Pancreas (tissue), 10 donors: Measurements from ENCODE around the gene TMEM271. TPM values are rescaled to one million over a fixed set of nuclear protein-coding genes. Genes with fewer than 3 reads are reported as not detected.
A peak's percentile ranks its signal among the peaks of the same experiment; 100 is the strongest.

Experiments used
- ATAC-seq, 4 donors: fragments of 200-7000 bp; cut with Tn5 transposase; one replicate each; pipeline versions ENCODE4 v1.8.0 to v1.9.1; 2020; ENCODE audit warnings: mild to moderate bottlenecking in 4 of 4, moderate library complexity in 4 of 4
- DNase-seq, 6 donors: peaks; one replicate each; pipeline ENCODE4 v3.0.0-alpha.2; 2020
- FAIRE-seq: peaks from 2 replicates; lab custom pipeline; 2012; peaks lifted over from hg19 to GRCh38; lab: Jason Lieb, UNC
- H3K27ac ChIP-seq, 4 donors: fragments of 200-600 bp; sonication (generic); 1 replicate in 3 of 4; 2 replicates in 1 of 4; pipeline versions ENCODE4 v1.5.0 to v1.8.0; 2020
- H3K27me3 ChIP-seq, 4 donors: fragments of 200-600 bp; one replicate each; pipeline ENCODE4 v1.8.0; 2021
- H3K36me3 ChIP-seq, 3 donors: fragments of 200-600 bp; sonication (generic) in 1 of 3; one replicate each; pipeline versions ENCODE4 v1.5.0 to v1.8.0; 2020 to 2021
- H3K4me1 ChIP-seq, 3 donors: fragments of 200-600 bp; one replicate each; pipeline ENCODE4 v1.8.0; 2021
- H3K4me3 ChIP-seq, 4 donors: fragments of 200-600 bp; sonication (generic) in 2 of 4; one replicate each; pipeline versions ENCODE4 v1.5.0 to v1.8.0; 2020 to 2021
- H3K9me3 ChIP-seq, 4 donors: fragments of 200-600 bp; one replicate each; pipeline ENCODE4 v1.8.0; 2021
- CTCF ChIP-seq, 4 donors: fragments of 200-600 bp; sonication (generic) in 3 of 4; IDR thresholded peaks; one replicate each; pipeline versions ENCODE4 v1.5.0 to v1.8.0; 2021; ENCODE audit warnings: antibody characterized with exemption in 4 of 4
- WGBS, 2 donors: extraction: QIAGEN DNeasy Blood & Tissue Kit; methylation state at CpG; one replicate each; pipeline ENCODE4 v1.1.7; 2013; 5-methylcytosine and 5-hydroxymethylcytosine counted together
- intact Hi-C, 3 donors: fragments of 100-400 bp; cut with DNase I; formaldehyde crosslinking; loops; one replicate each; pipeline versions ENCODE4 v1.11.1 to v1.14.2; 2022
- polyA plus RNA-seq, 2 donors: library from polyadenylated mRNA; stranded (reverse); fragments of 200-250 nt; gene quantifications; one replicate each; pipeline ENCODE4 v1.2.3, GENCODE V29; 2013
- total RNA-seq, 6 donors: library from RNA; stranded (reverse); fragmentation: NEBNext Ultra II Directional in 4 of 6; extraction: Animal tissue kit (Norgen Biotek cat#: 25700) in 4 of 6; gene quantifications; one replicate each; pipeline versions ENCODE4 v1.2.1 to v1.2.4, GENCODE V29; 2021 to 2023
- donor health status: healthy with polysubstance abuse.
- donor health status: DM: no; HTN: no; CAD: no; lungs with moderate emphysema.
- donor health status: DM: no; HTN: no; CAD: no.
- donor health status: control.
- donor health status: control.
- donor health status: Bipolar disorder and iron deficiency.
- donor health status: DM: yes; HTN: yes; CAD: no.
- donor health status: DM: no; HTN: no; CAD: no.
- donor health status: DM: no; HTN: no; CAD: no.
- donor health status: DM: yes; HTN: yes; CAD: no.

Gene TMEM271
- total and polyA plus RNA-seq, 8 donors = 0.04 to 0.35 (median 0.23) TPM; not detected in 2

- Histone ChIP-seq H3K27ac (no peak overlapping the region), H3K9me3 (no peaks in the 10 kb centered on the region), H3K27me3 (no peaks in the 10 kb centered on the region), H3K4me3 (no peak overlapping the region), H3K4me1 (no peaks in the 10 kb centered on the region), H3K36me3 (no peaks in the 10 kb centered on the region)
- intact Hi-C loops = no loop called here
- WGBS, 2 donors = 62 to 66% methylated on average over 24 of the region's 24 CpGs
- ATAC-seq (peak in 1 of 4 donors; percentile 11), FAIRE-seq (no peak), DNase-seq (no peak)
- no peak for TF ChIP-seq CTCF (IDR thresholded peaks at IDR 0.05)
Observed at GRCh38 chr4:601612-602558, 25.8 kb upstream of the TMEM271 start.

GRCh38 chr4:600850-601515 lies 24.9 kb upstream of the TMEM271 start:
- DNase-seq (no peak), FAIRE-seq (no peak), ATAC-seq (no peak)
- H3K27ac ChIP-seq = no peak overlapping the region
- H3K27me3 ChIP-seq = no peaks in the 10 kb centered on the region
- no peak overlapping the region for H3K4me3 ChIP-seq
- 44 to 53% methylated on average over 11 of the region's 11 CpGs for whole genome bisulfite sequencing, 2 donors
- intact Hi-C loops = no loop called here
- H3K9me3 ChIP-seq = no peaks in the 10 kb centered on the region
- H3K4me1 ChIP-seq = no peaks in the 10 kb centered on the region
- no peak for TF ChIP-seq CTCF (IDR thresholded peaks at IDR 0.05)
- H3K36me3 ChIP-seq = no peaks in the 10 kb centered on the region

- H3K27me3 ChIP-seq = no peaks in the 10 kb centered on the region
- no peak for TF ChIP-seq CTCF (IDR thresholded peaks at IDR 0.05)
- H3K4me1 ChIP-seq = no peaks in the 10 kb centered on the region
- H3K4me3 ChIP-seq = no peak overlapping the region
- WGBS, 2 donors = 64 to 67% methylated on average over 6 of the region's 6 CpGs
- no peaks in the 10 kb centered on the region for H3K9me3 ChIP-seq
- DNase-seq (no peak), ATAC-seq (no peak), FAIRE-seq (no peak)
- no peaks in the 10 kb centered on the region for H3K36me3 ChIP-seq
- intact Hi-C loops = no loop called here
- H3K27ac ChIP-seq = no peak overlapping the region
Observed at GRCh38 chr4:600166-600565, 24.1 kb upstream of the TMEM271 start.

- 37 to 55% methylated on average over 3 of the region's 3 CpGs for WGBS, 2 donors
- DNase-seq = no peak
- intact Hi-C loops = no loop called here
- TF ChIP-seq CTCF (IDR thresholded peaks at IDR 0.05) = no peak
- FAIRE-seq = no peak
- Histone ChIP-seq H3K27me3 (peaks cover 0 to 3% (median 0%) of the 10 kb centered on the region in 4 donors), H3K4me1 (no peaks in the 10 kb centered on the region), H3K4me3 (no peak overlapping the region), H3K9me3 (no peaks in the 10 kb centered on the region), H3K27ac (no peak overlapping the region), H3K36me3 (no peaks in the 10 kb centered on the region)
- ATAC-seq = no peak
Observed at GRCh38 chr4:598925-599324, 22.8 kb upstream of the TMEM271 start.
